Vagina (tissue), 2 donors: ENCODE data around the gene SCNN1B. TPM values are rescaled to one million over a fixed set of nuclear protein-coding genes. Genes with fewer than 3 reads are reported as not detected.

Experiments used
- DNase-seq, 2 donors: peaks; one replicate each; pipeline ENCODE4 v3.0.0-alpha.2; 2017; ENCODE audit errors: extremely low spot score in 2 of 2
- H3K27ac ChIP-seq: fragments of 200-600 bp; sonication (generic); one replicate; pipeline ENCODE4 v1.5.1; 2019
- H3K27me3 ChIP-seq: fragments of 200-600 bp; sonication (generic); one replicate; pipeline ENCODE4 v1.5.1; 2019
- H3K36me3 ChIP-seq, 2 donors: fragments of 200-600 bp; sonication (generic); one replicate each; pipeline ENCODE4 v1.5.1; 2017 to 2019
- H3K4me1 ChIP-seq: fragments of 200-600 bp; sonication (generic); one replicate; pipeline ENCODE4 v1.5.1; 2019
- H3K4me3 ChIP-seq, 2 donors: fragments of 200-600 bp; sonication (generic); 1 replicate in 1 of 2; 2 replicates in 1 of 2; pipeline ENCODE4 v1.5.1; 2016 to 2019
- H3K9me3 ChIP-seq: fragments of 200-600 bp; sonication (generic); one replicate; pipeline ENCODE4 v1.5.1; 2019
- CTCF ChIP-seq, 3 experiments: fragments of 450-650 bp in 2 of 3; fragments of 200-600 bp in 1 of 3; sonication (generic) in 1 of 3; IDR thresholded peaks; one replicate each; pipeline ENCODE4 v1.5.1; 2017 to 2019; ENCODE audit warnings: antibody characterized with exemption in 3 of 3, mild to moderate bottlenecking in 2 of 3, moderate library complexity in 2 of 3
- POLR2A ChIP-seq, 2 donors: fragments of 450-650 bp; IDR thresholded peaks; one replicate each; pipeline ENCODE4 v1.6.1; 2017; ENCODE audit warnings: antibody characterized with exemption in 2 of 2, mild to moderate bottlenecking in 2 of 2, moderate library complexity in 2 of 2
- POLR2AphosphoS5 ChIP-seq, 2 donors: sonication (generic); formaldehyde crosslinking; IDR thresholded peaks; one replicate each; pipeline ENCODE4 v1.9.0; 2017; ENCODE audit warnings: antibody characterized with exemption in 2 of 2, mild to moderate bottlenecking in 2 of 2, low read depth in 1 of 2; ENCODE audit not compliant: insufficient read depth in 1 of 2
- intact Hi-C: fragments of 100-400 bp; cut with DNase I; formaldehyde crosslinking; loops from one replicate; pipeline ENCODE4 v1.15.1; 2023
- total RNA-seq: library from RNA; depleted of rRNA; stranded (reverse); fragments of >200 nt; gene quantifications from one replicate; pipeline ENCODE4 v1.2.3, GENCODE V29; 2016

The SCNN1B gene
- total RNA-seq, 1 donor from 2014 or later = 76.9 TPM

DNA sequence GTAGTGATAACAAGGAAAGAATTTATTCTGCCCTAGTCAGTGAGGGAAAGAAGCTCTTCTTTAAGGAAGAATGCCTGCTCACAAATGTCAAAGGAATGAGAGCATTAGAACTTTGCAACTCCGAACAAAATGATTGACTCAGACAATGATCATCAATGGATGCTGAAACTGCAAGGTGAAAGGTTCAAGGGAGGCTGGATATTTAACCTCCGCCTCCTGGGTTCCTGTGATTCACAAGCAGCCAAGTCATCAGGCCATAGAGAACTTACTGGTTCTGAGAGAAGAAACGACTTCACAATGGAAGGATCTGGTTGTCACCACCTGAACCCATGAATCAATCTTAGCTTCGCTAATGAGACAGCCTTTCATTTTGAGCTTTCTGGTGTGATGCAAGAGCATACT, 16.0 kb upstream of the SCNN1B start:
- Histone ChIP-seq H3K4me3 (no peak overlapping the region), H3K27ac (no peak overlapping the region), H3K36me3 (no peaks in the 10 kb centered on the region), H3K9me3 (no peaks in the 10 kb centered on the region), H3K27me3 (no peaks in the 10 kb centered on the region), H3K4me1 (peaks cover 22% of the 10 kb centered on the region)
- TF ChIP-seq CTCF (IDR thresholded peaks at IDR 0.05) (no peak), POLR2AphosphoS5 (IDR thresholded peaks at IDR 0.05; ENCODE audit: insufficient read depth in 1 of 2, low read depth in 1 of 2) (peak in 1 of 2 donors; percentile 52), POLR2A (IDR thresholded peaks at IDR 0.05) (no peak)
- DNase-seq = no peak
- intact Hi-C loops = no loop called here

DNA sequence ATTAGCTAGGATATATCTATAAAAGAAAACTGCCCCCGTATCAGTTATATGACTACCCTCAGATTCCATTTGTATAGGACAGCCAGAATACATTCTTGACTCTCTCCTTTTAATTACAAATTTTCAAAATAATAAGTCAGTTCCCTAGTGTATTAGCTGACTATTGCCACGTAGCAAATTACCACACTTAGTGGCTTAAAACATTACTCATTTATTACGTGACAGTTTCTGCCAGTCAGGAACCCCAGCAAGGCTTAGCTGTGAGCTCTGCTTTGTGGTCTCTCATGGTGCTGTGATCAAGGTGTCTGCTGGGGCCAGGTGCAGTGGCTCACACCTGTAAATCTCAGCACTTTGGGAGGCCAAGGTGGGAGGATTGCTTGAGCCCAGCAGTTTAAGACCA, 13.9 kb upstream of the SCNN1B start:
- Histone ChIP-seq H3K4me1 (peaks cover 13% of the 10 kb centered on the region), H3K36me3 (no peaks in the 10 kb centered on the region), H3K9me3 (no peaks in the 10 kb centered on the region), H3K4me3 (no peak overlapping the region), H3K27me3 (no peaks in the 10 kb centered on the region), H3K27ac (no peak overlapping the region)
- DNase-seq = no peak
- TF ChIP-seq POLR2AphosphoS5 (IDR thresholded peaks at IDR 0.05; ENCODE audit: insufficient read depth in 1 of 2, low read depth in 1 of 2) (no peak), POLR2A (IDR thresholded peaks at IDR 0.05) (no peak), CTCF (IDR thresholded peaks at IDR 0.05) (no peak)
- intact Hi-C loops = no loop called here

DNA sequence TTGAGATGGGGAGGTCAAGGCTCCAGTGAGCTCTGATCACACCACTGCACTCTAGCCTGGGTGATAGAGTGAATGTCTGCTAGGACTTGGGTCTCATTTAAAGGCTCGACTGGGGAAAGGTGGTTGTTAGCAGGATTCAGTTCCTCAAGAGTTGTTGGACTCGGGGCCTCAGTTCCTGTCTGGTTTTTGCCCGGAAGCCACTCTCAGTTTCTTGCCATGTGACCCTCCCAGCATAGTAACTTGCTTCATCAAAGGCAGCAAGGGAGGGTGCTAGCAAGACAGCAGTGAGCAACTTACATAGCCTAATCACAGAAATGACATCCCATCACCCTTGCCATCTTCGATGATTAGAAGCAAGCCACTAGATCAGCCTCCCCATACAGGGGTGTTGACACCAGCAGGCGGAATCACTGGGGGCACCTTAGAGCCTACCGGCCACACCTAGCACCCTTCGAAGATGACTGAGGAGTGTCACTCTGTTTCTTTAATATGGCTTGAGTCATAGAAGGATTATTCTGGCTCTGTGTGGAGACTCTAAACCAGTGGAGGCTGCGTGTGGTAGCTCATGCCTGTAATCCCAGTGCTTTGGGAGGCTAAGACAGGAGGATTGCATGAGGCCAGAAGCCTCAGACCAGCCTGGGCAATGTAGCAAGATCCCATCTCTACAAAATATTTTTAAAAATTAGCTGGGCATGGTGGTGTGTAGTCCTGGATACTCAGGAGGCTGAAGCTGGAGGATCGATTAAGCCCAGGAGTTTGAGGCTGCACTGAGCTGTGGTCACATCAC, 13.2 kb upstream of the SCNN1B start:
- intact Hi-C loops = no loop called here
- no peak for TF ChIP-seq POLR2AphosphoS5 (IDR thresholded peaks at IDR 0.05; ENCODE audit: insufficient read depth in 1 of 2, low read depth in 1 of 2)
- no peak for TF ChIP-seq POLR2A (IDR thresholded peaks at IDR 0.05)
- TF ChIP-seq CTCF (IDR thresholded peaks at IDR 0.05) = no peak
- no peak for DNase-seq
- Histone ChIP-seq H3K27me3 (no peaks in the 10 kb centered on the region), H3K27ac (no peak overlapping the region), H3K9me3 (no peaks in the 10 kb centered on the region), H3K4me3 (no peak overlapping the region), H3K4me1 (peaks cover 6% of the 10 kb centered on the region), H3K36me3 (no peaks in the 10 kb centered on the region)

DNA sequence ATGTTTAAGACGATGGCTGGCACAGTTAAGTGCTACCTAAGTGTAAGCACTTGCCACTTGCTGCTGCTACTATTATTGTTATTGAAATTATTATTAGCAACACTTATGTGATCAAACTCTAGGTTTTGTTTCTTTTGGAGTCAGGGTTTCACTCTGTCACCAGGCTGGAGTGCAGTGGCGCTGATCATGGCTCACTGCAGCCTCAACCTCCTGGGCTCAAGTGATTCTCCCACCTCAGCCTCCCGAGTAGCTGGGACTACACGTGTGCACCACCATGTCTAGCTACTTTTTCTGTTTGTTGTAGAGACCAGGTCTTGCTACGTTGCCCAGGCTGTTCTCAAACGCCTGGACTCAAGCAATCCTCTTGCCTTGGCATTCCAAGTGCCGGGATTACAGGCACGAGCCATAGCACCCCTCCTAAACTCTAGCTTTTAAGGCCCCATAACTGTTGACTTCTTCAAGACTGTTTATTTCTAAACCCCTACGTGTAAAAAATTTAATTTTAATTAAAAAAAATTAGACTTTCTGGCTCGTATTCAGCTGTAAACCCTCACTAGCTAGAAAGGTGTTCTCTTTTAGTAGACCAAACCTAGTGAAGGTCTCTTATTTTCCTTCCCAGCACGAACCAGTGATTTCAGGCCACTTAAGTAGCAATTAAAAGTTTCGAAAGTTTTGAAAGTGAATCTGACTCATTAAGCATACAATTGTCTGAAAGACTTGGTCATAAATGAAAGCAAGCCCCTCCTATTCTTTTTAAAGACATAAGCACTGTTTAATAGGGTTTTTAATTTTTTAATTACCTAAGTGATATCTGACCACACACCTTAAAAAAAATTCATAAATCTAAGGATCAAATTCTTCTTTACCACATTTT, 11.7 kb upstream of the SCNN1B start:
- Histone ChIP-seq H3K4me1 (no peaks in the 10 kb centered on the region), H3K27ac (peak overlapping the region; percentile 42), H3K36me3 (no peaks in the 10 kb centered on the region), H3K27me3 (no peaks in the 10 kb centered on the region), H3K9me3 (no peaks in the 10 kb centered on the region), H3K4me3 (no peak overlapping the region)
- no peak for DNase-seq
- TF ChIP-seq POLR2AphosphoS5 (IDR thresholded peaks at IDR 0.05; ENCODE audit: insufficient read depth in 1 of 2, low read depth in 1 of 2) (peak in 1 of 2 donors; percentile 17), POLR2A (IDR thresholded peaks at IDR 0.05) (no peak), CTCF (IDR thresholded peaks at IDR 0.05) (no peak)
- intact Hi-C loops = no loop called here
